KBM-7 (cell line): ENCODE measurements around the gene MEX3C.

Experiments used
- DNase-seq: peaks from one replicate; pipeline ENCODE4 v3.0.0-alpha.2; 2015
- in situ Hi-C: fragments of 300-500 bp; cut with MboI; formaldehyde crosslinking; loops from 2 replicates; pipeline ENCODE4 v1.14.3; 2020; ENCODE audit warnings: low sequenced_read_pairs, low pct_unique_long_range_greater_than_20kb, mixed read lengths

MEX3C gene

GRCh38 chr18:51192696-51193095 lies 4.8 kb downstream of the MEX3C start:
- in situ Hi-C loops, result no loop called here
- no peak for DNase-seq

GRCh38 chr18:51192026-51192425 lies 5.5 kb downstream of the MEX3C start:
- in situ Hi-C loops, result no loop called here
- DNase-seq, result no peak

- in situ Hi-C loops, result no loop called here
- DNase-seq, result no peak
Measured at GRCh38 chr18:51191128-51191717, 6.3 kb downstream of the MEX3C start.

GRCh38 chr18:51190000-51190399 lies 7.5 kb downstream of the MEX3C start:
- no peak for DNase-seq
- in situ Hi-C loops, result no loop called here

GRCh38 chr18:51188024-51188701 lies 9.3 kb downstream of the MEX3C start:
- in situ Hi-C loops, result no loop called here
- no peak for DNase-seq

- in situ Hi-C loops, result no loop called here
- DNase-seq, result no peak
Measured at GRCh38 chr18:51185075-51185474, 12.4 kb downstream of the MEX3C start.

GRCh38 chr18:51184091-51184457 lies 13.4 kb downstream of the MEX3C start:
- no peak for DNase-seq
- in situ Hi-C loops, result no loop called here

- in situ Hi-C loops, result no loop called here
- DNase-seq, result no peak
Measured at GRCh38 chr18:51183372-51184090, 13.9 kb downstream of the MEX3C start.

- no peak for DNase-seq
- in situ Hi-C loops, result no loop called here
Measured at GRCh38 chr18:51182824-51183223, 14.7 kb downstream of the MEX3C start.

- in situ Hi-C loops, result no loop called here
- no peak for DNase-seq
Measured at GRCh38 chr18:51171625-51172259, 25.7 kb downstream of the MEX3C start.

GRCh38 chr18:51171223-51171622 lies 26.3 kb downstream of the MEX3C start:
- no peak for DNase-seq
- in situ Hi-C loops, result no loop called here

GRCh38 chr18:51170664-51171063 lies 26.8 kb downstream of the MEX3C start:
- in situ Hi-C loops, result no loop called here
- no peak for DNase-seq

- no peak for DNase-seq
- in situ Hi-C loops, result no loop called here
Measured at GRCh38 chr18:51169731-51170130, 27.8 kb downstream of the MEX3C start.

GRCh38 chr18:51168960-51169662 lies 28.4 kb downstream of the MEX3C start:
- DNase-seq, result no peak
- in situ Hi-C loops, result no loop called here

- DNase-seq, result no peak
- in situ Hi-C loops, result no loop called here
Measured at GRCh38 chr18:51168026-51168742, 29.3 kb downstream of the MEX3C start.

- DNase-seq, result no peak
- in situ Hi-C loops, result no loop called here
Measured at GRCh38 chr18:51165296-51165695, 32.2 kb downstream of the MEX3C start.

GRCh38 chr18:51164761-51165281 lies 32.7 kb downstream of the MEX3C start:
- no peak for DNase-seq
- in situ Hi-C loops, result no loop called here

- no peak for DNase-seq
- in situ Hi-C loops, result no loop called here
Measured at GRCh38 chr18:51164342-51164741, 33.1 kb downstream of the MEX3C start.

- no peak for DNase-seq
- in situ Hi-C loops, result no loop called here
Measured at GRCh38 chr18:51163543-51163942, 33.9 kb downstream of the MEX3C start.
